GM21529 (cell line): ENCODE measurements around the gene CA10.

ENCODE experiments used
- ATAC-seq: cut with Tn5 transposase; IDR thresholded peaks from one replicate; pipeline ENCODE4 v1.9.1; 2021; ENCODE audit not compliant: unreplicated experiment

Gene CA10

DNA sequence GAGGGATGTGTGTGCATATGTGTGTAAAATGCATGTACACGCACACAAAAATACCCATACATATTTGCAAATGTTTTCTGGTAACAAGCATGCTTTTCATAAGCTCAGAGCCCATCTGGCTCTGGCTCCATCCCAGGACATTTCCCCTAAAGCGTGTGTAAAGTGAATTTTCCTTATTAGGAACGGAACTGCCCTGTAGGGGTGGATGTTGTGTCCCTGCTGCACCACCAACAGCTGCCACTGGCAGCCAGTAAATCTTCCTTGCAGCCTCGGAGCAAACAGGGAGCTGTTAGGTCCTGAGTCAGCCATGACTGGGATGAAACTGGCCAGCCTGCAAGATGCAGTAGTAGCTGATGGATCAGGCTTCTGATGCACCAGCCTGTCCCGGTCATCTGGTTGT lies 504.6 kb downstream of the CA10 start:
- ATAC-seq: no peak

DNA sequence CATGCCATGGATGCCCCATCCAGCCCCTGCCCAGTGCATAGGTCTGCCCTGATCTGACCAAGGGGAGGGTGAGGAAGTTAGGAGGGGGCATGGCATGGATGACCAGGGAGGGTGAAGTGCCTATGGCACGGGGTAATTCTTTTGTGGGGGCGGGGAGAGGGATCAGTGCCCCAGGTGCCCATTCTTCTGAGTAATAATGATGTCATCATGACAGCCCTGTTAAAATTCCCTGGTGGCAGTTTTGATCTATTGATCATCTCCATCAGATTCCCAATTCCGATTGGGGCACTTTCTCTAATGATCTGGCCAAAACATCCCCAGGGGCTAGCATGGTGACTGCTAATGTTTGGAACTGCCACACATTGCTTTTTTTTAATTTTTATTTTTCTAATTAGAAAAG lies 506.0 kb downstream of the CA10 start:
- ATAC-seq: no peak

DNA sequence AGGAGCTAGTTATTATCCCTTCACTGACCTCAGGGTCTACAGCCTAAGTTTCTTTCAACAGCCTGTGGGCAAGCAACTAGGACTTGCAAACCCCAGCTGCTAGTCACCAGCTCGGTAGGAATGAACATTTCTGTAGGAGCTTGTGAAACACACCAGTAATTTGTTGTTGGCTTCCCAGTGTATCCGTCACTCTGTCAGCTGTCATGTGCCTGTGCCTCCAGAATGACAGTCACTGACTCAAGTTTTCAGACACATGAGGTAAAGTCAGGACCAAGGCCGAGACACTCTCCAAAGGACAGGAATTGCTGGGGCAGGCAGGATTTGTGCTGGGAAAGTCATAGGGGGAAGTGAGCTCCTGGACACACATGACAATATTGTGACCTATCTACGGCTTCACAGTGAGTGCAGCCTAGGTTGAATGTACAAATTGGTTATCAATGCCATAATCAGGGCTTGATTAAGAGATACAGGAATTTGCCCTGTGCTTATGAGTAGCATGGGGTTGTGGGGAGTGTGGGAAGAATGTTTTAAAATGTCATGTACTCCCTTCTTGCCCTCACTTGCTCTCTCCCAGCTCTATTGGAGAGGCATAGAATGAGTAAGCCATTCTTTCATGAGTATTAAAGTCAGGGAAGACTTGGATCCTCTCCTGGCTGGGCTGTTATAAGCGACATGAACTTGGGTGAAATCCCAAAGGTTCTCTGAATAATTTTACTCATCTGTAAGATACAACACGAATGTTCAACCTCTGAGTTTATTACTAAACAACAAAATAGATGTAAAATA lies 506.8 kb downstream of the CA10 start:
- no peak for ATAC-seq

DNA sequence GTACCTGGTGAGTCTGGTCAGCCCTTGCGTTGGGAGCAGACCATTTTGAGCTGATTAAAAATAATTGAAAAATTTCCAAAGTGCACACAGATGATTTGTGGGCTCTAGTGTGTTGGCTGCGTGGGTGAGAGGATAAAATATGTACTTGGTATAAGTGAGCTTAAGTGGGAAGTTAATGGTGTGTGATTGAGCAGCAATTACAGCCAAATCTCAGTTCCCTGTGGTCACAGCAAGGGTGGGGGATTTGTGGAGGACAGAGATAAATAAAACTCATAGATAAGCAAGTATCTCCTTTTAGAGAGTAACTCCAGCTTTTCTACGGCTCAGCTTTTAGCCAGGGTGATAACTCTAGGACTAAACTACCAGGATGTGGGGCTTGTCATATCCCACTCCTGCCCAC lies 507.7 kb downstream of the CA10 start:
- no peak for ATAC-seq

DNA sequence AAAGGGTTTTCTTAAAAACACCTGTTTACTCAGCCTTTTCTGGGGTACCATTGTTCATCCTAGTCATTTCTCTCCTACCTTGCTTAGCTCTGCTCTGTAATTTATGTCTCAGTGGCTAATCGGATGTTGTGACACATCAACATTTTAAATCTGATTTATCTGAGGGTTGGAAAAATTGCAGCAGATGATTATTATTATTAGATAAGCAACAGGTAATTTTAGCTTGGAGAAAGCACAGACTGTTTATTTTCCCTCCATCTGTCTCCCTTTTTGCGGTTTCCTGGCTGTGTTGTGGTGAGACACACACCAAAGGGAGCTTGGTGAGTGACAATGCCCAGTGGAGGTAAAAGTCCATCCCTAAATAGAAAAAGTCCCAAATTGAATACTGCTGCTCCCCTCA lies 508.3 kb downstream of the CA10 start:
- ATAC-seq: no peak

DNA sequence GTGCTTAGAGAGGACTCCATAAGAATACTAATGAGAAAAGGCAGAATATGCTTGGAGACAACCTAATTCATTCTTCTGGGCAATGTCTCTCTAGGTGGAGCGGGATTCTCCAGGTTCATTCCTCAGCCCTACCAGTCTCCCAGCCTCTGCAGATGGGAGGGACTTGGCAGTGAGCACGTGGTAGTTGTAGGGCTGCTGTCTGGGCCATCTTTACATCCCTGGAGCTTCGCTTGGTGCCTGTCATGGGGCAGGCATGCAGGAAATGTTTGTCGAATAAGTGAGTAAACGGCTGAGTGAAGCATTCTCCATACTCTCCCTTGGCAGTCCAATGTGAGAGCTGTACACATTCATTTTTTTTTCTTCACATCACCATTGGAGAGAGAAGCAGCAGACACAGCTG lies 510.7 kb downstream of the CA10 start:
- no peak for ATAC-seq

DNA sequence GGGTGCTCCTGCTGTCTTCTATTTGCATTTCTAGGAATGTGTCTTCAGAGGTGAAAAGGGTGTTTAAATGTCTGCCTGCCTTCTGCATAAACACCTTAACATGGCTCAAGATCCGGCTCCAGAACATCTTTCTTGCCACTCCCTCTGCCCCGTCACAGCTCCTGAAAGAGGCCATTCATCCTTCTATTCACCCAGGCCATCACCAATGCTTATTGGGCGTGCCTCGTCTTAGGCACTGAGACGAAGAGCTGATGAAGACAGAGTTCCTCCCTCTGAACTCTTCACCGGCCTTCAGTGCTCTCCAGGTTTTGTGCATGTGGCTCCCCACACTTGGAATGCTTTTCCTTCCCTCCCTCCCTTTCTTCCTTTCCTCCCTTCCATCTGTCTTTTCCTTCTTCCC lies 511.4 kb downstream of the CA10 start:
- no peak for ATAC-seq

DNA sequence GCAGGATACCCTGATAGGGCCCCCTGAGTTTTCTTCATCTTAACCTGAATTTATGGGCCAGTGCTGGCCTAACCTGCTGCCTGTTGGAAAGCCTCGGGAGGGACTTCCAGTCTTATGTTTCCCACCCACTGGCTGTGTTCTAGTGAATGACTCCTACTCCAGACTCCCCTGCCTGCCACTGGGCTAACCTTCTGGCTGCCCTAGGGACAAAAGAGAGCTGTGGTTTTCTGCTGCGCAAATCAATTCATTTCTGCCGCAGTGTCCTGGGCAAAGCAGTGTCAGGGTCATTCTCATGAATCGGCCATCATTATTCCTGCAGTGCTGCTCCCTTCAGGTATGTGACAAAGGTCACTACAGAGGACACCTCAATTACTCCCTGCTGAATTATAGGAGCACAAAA lies 512.0 kb downstream of the CA10 start:
- no peak for ATAC-seq

DNA sequence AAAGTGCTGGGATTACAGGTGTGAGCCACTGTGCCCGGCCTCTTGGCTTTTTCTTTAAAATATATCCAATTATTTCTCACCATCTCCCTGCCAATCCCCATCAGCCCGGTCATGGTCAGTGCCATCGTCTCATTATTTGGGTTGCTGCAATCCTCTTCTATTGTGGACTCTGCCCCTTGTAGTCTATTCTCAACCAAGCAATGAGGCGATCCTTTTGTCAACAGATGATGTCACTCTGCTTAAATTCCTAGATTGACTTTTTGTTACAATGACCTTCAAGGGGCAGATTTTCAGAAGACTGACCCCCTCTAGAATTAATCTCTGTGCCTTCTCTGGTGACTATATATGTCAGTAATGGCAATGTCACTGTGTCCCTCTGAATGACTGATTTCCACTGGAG lies 513.5 kb downstream of the CA10 start:
- ATAC-seq: no peak

DNA sequence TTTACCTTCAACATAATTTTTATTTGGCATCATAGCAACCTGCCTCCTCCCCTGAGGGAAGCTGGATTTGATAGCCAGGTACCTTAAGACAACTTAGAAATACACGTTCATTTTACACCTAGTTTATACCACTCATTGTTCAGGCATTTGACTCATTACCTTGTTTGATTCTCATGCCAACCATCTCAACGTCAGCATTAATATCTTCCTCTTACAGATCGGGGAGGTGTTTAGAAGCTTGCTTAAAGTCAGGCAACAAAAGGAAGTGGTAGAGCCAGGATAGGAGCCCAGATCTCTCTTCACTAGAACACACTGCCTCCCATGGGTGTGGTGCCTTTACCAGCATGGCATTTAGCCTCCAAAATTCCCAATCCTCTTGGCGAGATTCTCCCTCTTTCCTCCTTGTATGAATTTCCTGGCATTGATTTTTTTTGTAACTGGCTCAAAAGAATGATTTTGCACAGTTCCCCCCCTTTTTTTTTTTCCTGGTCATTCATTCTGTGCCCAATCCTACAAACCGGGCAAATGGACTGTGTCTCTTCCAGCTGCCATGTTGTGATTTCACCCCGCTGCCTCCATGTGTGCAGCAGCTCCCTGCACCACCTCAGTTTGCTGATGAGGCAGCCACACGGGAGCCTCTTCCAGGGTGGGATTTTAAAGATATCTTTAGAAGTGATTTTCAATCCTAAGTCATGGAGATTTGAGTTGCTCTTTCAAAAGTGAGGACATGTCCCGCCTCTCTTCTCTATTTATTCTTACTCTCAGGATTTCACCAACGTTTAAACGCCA lies 514.6 kb downstream of the CA10 start:
- ATAC-seq: no peak

DNA sequence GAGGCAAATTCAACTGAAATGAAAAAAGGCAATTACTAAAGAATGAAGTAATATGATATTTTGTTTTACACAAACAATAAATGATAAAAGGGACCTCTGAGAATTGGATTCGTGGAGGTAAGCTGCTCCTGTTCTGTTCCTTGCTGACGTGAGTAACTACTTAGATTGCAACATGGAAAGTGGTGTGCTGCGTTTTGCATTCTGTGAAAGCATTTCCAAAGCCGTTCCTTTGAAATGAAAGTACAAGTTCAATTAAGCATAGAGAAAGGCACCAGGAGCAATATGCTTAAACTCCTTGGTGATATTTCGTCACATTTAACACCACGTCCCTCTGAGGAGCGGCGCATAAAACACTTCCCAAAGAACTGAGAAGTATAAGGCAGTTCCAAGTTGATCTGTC lies 516.5 kb downstream of the CA10 start:
- ATAC-seq: no peak

DNA sequence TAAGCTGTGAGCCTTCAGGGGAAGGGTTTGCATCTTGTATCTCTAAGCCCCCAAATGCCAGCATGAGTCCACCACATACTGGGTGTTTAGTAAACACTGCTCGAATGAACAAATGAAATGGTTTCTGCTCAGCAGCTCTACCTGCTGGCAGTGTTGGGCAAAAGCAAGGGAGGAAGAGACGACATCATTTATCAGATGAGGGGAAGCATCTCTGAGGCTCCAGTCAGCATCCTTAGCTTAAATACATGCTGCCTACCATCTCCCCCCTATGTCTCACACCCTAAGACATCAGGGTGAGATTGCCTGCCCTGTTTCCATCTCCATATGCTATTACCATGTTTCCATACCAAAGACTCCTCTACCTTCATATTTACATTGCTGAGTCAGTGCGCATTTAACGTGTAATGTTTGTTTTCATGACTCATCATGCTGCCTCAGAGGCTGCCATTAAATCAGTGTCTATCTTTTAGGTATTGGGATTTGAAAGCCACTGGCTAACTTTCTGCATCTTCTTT lies 518.3 kb downstream of the CA10 start:
- ATAC-seq: no peak

DNA sequence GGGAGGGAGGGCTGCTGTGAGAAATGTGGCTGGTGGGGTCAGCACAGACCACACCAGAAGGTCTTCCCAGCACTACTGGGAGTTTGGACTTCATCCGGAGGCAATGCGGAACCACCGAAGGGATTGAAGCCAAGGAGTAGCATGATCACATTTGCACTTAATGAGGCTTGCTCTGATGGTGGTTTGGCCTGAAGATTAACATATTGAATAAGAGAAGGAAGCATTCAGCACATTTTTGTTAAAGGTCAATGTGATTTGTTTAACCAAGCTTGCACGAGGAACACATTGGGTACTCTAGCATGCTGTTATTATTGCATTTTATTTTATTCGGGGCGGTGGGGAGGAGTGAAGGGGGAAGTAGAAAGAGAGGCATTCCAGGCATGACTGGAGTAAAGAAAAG lies 519.5 kb downstream of the CA10 start:
- ATAC-seq: no peak

DNA sequence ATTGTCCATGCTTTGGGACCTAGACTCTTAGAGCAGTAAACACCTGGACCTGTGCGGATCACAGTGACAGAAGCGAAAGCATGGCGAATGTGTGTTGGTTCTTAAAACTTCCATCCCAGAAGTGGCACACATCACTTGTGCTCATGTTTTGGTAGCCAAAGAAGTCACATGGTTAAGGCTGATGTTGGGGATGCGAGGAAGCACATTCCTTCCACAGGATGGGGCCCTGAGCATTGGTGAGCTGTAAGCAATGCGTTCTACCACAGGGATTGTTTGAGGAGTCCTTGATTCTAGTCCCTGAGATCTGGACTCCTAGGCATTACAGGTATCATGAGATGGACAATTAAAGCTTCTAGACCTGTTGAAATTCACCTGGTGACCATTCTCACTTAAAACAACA lies 522.2 kb downstream of the CA10 start:
- ATAC-seq: no peak

DNA sequence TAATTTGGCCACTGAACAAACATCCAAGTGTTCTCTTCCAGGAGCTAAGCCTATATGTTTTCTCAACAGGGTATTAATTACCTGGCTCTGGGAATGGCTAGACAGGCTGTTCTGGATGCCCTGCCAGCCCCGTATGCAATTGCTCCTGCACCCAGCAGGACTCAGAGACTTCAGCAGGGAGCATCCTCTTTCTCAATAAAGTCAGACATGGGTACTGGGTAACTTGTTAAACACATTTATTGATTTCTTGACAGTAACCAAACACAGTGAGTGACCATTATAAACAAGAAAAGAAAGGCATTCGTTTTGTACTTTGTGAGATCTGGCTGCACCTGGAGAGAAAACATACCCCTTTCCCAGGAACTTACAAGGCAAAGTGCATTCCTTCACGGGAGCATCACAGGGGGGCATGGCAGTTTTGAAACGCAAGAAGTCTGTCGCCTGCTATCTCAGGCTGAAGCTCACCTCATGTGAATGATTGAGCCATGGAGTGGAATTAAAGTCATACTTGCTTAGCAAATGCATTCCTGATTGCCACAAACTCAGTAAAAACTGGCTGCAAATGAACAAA lies 528.3 kb downstream of the CA10 start:
- ATAC-seq: no peak

DNA sequence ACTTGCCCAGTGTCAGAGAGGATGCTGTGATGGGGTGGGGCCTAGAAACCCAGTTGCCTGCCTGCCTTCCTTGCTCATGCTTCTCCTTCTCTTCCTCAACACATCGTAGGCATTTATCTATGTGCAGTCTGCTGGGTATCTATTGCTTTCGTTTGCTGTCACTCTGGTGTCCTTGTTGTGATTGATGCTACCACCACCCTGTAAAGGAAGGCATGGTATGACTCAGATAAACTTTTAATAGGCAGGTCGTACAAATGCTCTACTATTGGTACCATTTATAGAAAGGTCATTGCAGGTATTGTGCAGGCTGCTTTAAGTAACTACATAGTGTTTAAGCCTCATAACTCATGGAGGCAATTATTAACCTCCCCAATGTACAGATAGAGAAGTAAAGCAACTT lies 529.3 kb downstream of the CA10 start:
- no peak for ATAC-seq

DNA sequence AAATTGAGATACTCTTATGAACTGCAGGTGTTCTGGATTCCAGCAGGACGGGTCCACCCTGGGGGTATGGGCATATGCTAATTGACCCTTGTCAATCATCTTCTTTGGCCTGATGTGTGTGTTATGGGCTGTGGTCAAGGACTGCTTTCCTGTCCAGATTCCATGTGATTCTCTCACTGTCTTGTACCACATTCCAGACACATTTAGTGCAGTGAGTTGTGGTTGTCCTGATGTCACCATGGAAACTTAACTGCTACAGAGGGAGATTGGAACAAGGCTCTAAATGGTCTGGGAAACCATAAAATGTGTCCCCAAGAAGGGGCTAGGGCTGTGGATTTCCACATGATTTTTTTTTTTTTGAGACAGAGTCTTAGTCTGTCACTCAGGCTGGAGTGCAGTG lies 530.7 kb downstream of the CA10 start:
- ATAC-seq: no peak

DNA sequence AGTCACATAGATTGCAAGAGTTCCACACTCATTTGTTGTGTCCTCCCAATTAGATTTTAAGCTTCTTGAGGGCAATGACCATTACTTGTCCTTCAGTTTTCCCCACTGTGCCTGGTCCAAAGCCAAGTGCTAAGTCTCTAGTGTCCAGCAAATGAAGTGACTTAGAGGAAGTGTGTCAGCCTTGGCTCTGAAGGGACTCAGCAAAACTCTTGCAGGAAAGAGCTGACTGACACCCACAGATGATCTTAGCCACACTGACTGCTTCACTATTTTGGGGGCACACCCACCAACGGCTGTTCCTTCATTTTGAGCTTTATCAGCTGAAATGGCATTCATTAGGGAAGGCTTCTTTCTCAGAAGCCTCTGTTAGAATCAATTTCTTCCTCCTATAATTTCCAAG lies 540.0 kb downstream of the CA10 start:
- no peak for ATAC-seq

DNA sequence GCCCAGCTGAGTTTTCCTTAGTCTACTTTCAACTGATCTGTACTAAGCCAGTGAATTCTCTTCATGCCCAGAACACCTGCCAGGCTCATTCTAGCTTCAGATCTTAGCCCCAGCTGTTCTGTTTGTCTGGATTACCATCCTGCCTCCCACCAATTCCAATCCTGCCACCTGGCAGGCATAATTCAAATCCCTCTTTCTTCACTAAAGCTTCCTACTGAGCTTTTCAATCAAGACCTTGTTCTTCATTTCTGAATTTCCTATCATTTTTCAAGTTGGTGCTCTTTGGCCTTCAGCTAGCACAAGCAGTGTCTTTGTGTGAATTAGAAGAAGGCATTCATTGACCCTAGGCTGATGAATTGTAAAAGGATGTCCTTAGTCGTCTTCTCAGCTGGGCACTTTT lies 540.5 kb downstream of the CA10 start:
- ATAC-seq: no peak

DNA sequence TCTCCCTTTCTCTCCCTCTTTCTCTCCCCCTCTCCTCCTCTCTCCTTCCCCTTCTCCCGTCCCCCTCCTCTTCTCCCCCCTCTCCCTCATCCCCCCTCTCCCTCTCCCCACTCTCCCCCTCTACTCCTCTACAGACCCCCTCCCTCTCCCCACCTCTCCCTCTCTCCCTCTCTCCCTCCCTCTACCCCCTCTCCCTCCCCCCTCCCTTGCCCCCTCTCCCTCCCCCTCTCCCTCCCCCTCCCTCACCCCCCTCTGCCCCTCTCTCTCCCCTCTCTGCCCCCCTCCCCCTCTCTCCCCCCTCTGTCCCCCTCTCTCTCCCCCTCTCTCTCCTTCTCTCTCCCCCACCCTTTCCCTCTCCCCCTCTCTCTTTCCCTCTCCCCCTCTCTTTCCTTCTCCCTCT lies 545.3 kb downstream of the CA10 start:
- no peak for ATAC-seq

DNA sequence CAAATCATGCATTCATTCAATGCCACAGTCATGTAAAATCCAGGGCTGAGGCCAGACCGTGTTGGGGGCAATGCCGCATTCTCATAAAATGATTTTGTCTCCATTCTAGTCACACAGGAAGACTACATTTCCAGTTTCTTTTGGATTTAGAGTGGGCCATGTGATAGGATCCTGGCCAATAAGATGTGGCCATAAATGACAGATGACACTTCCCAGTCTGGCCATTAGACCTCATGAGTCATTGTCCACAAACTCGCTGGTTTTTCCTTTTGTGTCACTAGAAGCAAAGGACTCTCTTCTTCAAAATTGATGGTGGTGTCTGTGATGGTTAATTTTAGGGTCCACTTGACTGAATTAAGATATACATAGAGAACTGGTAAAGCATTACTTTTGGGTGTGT lies 545.8 kb downstream of the CA10 start:
- ATAC-seq: no peak

DNA sequence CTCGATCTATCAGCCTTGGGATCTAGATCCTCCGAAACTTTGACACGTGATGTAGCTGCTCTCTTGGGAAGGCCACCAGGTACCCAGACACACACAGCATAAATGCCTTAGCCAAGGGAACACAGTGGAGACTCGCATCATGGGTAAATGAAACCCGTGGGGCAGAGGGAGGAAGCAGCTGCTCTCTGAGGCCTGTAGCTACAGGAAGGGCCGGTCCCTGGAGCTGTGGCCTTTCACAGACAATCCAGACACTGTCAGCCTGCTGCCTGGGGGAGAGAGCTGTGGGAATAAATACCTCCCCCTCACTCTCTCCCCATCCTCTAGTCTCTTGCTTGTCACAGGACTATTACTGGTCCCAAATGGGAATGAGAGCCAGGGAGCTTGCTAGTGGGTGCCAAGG lies 546.9 kb downstream of the CA10 start:
- no peak for ATAC-seq
